ENCODE results near the gene FADS1. TPM values are rescaled to one million over a fixed set of nuclear protein-coding genes. Genes with fewer than 3 reads are reported as not detected.

The FADS1 gene
- total and polyA plus RNA-seq, 2 of the 13 experiments (the other 11 are each of a cell fraction or from before 2014, with no cell fraction given) = 91.8 to 108 TPM

DNA sequence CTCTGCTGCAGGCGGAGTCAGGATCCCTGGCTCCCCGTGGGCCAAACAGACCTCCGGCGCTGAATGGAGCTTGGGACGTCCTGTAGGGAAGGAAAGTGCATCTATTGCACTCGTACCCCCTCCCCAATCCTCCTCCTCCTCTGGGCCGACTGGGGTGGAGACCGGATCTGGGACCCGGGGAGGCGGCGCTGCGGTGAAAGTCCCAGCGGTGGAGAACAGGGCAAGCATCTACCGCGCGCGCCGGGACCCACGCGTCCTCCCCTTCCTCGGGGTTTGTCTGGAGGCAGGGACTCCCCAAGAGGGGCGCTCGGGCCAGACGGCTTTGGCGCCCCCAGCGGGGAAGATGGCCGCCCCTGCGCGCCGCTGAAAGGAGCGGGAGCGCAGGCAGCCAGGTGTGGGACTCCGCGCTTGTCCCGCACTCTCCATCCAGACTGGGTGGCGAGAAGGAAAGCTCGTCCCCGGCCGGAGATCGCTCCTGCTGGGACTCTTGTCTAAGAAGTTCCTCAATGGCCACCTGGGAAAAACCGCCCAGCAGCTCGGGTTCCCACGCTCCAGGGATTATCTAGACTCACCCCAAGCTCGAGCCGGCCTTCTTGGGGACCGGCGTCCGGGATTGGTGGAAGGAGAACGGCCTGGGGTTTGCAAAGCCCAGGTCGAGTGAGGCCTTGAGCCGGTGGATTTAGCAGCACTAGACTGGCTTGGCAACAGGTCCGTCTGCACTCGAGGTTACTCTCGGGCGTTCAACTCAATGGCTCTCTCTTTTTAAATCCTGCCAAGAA is 12.0 kb upstream of the FADS1 start (continued):
- no peak for TF ChIP-seq MAFG (CRISPR knock-in tag; IDR thresholded peaks at IDR 0.05)
- peak; percentile 22; the same call in 1 of the 2 replicates for TF ChIP-seq ZNF234 (CRISPR knock-in tag; conservative IDR thresholded peaks at IDR 0.05)
- TF ChIP-seq CTCF (CRISPR knock-in tag; IDR thresholded peaks at IDR 0.05) = peak; percentile 73
- 0 out of 2 replicates have a peak, but pooled peaks have one; percentile 7 for TF ChIP-seq NAIF1 (CRISPR knock-in tag; IDR thresholded peaks at IDR 0.05; ENCODE audit: borderline replicate concordance)
- peak; percentile 44; the same call in 1 of the 2 replicates for TF ChIP-seq GATAD2A (CRISPR knock-in tag; IDR thresholded peaks at IDR 0.05)
- peak; percentile 50 for TF ChIP-seq ZFY (CRISPR knock-in tag; IDR thresholded peaks at IDR 0.05)
- 0 out of 2 replicates have a peak, but pooled peaks have one; percentile 4 for TF ChIP-seq HDAC1 (CRISPR knock-in tag; IDR thresholded peaks at IDR 0.05)
- no peak for TF ChIP-seq KLF9 (CRISPR knock-in tag; IDR thresholded peaks at IDR 0.05; ENCODE audit: low read depth)
- no peak for TF ChIP-seq ZNF160 (CRISPR knock-in tag; IDR thresholded peaks at IDR 0.05)
- TF ChIP-seq, protein P1, sequence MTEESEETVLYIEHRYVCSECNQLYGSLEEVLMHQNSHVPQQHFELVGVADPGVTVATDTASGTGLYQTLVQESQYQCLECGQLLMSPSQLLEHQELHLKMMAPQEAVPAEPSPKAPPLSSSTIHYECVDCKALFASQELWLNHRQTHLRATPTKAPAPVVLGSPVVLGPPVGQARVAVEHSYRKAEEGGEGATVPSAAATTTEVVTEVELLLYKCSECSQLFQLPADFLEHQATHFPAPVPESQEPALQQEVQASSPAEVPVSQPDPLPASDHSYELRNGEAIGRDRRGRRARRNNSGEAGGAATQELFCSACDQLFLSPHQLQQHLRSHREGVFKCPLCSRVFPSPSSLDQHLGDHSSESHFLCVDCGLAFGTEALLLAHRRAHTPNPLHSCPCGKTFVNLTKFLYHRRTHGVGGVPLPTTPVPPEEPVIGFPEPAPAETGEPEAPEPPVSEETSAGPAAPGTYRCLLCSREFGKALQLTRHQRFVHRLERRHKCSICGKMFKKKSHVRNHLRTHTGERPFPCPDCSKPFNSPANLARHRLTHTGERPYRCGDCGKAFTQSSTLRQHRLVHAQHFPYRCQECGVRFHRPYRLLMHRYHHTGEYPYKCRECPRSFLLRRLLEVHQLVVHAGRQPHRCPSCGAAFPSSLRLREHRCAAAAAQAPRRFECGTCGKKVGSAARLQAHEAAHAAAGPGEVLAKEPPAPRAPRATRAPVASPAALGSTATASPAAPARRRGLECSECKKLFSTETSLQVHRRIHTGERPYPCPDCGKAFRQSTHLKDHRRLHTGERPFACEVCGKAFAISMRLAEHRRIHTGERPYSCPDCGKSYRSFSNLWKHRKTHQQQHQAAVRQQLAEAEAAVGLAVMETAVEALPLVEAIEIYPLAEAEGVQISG (CRISPR knock-in tag; IDR thresholded peaks at IDR 0.05) = peak; percentile 44
- TF ChIP-seq YY1 (IDR thresholded peaks at IDR 0.05; ENCODE audit: insufficient read depth, insufficient replicate concordance, low read depth, low read length) = peak; percentile 91
- TF ChIP-seq ELF3 (CRISPR knock-in tag; IDR thresholded peaks at IDR 0.05) = 0 out of 2 replicates have a peak, but pooled peaks have one; percentile 6
- TF ChIP-seq, protein P2, sequence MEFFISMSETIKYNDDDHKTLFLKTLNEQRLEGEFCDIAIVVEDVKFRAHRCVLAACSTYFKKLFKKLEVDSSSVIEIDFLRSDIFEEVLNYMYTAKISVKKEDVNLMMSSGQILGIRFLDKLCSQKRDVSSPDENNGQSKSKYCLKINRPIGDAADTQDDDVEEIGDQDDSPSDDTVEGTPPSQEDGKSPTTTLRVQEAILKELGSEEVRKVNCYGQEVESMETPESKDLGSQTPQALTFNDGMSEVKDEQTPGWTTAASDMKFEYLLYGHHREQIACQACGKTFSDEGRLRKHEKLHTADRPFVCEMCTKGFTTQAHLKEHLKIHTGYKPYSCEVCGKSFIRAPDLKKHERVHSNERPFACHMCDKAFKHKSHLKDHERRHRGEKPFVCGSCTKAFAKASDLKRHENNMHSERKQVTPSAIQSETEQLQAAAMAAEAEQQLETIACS (CRISPR knock-in tag; IDR thresholded peaks at IDR 0.05) = peak; percentile 47; the same call in 1 of the 2 replicates
- TF ChIP-seq KDM2A (CRISPR knock-in tag; IDR thresholded peaks at IDR 0.05; ENCODE audit: borderline replicate concordance, low read depth) = peak; percentile 74; the same call in 1 of the 2 replicates
- no peak for TF ChIP-seq ZNF12 (CRISPR knock-in tag; IDR thresholded peaks at IDR 0.05)
- TF ChIP-seq XRCC5 (optimal IDR thresholded peaks at IDR 0.05; ENCODE audit: low read length) = peak; percentile 53
- no peak for TF ChIP-seq HMG20A (CRISPR knock-in tag; IDR thresholded peaks at IDR 0.05; ENCODE audit: borderline replicate concordance)
- peak; percentile 52 for TF ChIP-seq HNRNPLL (IDR thresholded peaks at IDR 0.05; ENCODE audit: low read depth, low read length, poor library complexity, severe bottlenecking)
- TF ChIP-seq ZNF713 (CRISPR knock-in tag; IDR thresholded peaks at IDR 0.05) = 0 out of 2 replicates have a peak, but pooled peaks have one; percentile 43
- peak; percentile 45; the same call in 1 of the 2 replicates for TF ChIP-seq PHF8 (CRISPR knock-in tag; IDR thresholded peaks at IDR 0.05)
- TF ChIP-seq ZNF790 (CRISPR knock-in tag; IDR thresholded peaks at IDR 0.05; ENCODE audit: borderline replicate concordance) = 0 out of 2 replicates have a peak, but pooled peaks have one; percentile 78
- no peak for TF ChIP-seq YEATS2 (CRISPR knock-in tag; IDR thresholded peaks at IDR 0.05; ENCODE audit: borderline replicate concordance)
- TF ChIP-seq SMAD1 (CRISPR knock-in tag; IDR thresholded peaks at IDR 0.05; ENCODE audit: borderline replicate concordance, low read depth) = peak; percentile 30; the same call in 1 of the 2 replicates
- no peak for TF ChIP-seq MEIS1 (CRISPR knock-in tag; IDR thresholded peaks at IDR 0.05; ENCODE audit: borderline replicate concordance)

Data from HepG2 (cell line).